Calu3 (cell line): ENCODE measurements around the gene CHD3. TPM values are rescaled to one million over a fixed set of nuclear protein-coding genes. Genes with fewer than 3 reads are reported as not detected.

Experiments
- Bru-seq: library from RNA; stranded (reverse); fragments of 400-500 nt; gene quantifications from one replicate; lab custom pipeline; 2021; lab: Mats Ljungman, UMichigan
- BruChase-seq, 2 experiments: library from RNA; stranded (reverse); fragments of 400-500 nt; gene quantifications; one replicate each; lab custom pipeline; 2021; lab: Mats Ljungman, UMichigan
- BruUV-seq: library from RNA; stranded (reverse); fragments of 400-500 nt; replicated peaks from 2 replicates; lab custom pipeline; 2021; lab: Mats Ljungman, UMichigan
- CTCF ChIA-PET: fragments of 300-600 bp; sonication (Branson Sonifier 250); formaldehyde crosslinking; loops from one replicate; lab custom pipeline; 2022; ENCODE audit warnings: antibody characterized with exemption; lab: Charles Lee
- DNase-seq: peaks from one replicate; pipeline ENCODE4 v3.0.0; 2022
- H3K27ac Mint-ChIP-seq: one replicate; pipeline ENCODE4 v1.8.0; 2022; ENCODE audit warnings: mixed read lengths; ENCODE audit not compliant: unreplicated experiment
- H3K27me3 Mint-ChIP-seq: one replicate; pipeline ENCODE4 v1.8.0; 2022; ENCODE audit warnings: mixed read lengths; ENCODE audit not compliant: unreplicated experiment
- H3K36me3 Mint-ChIP-seq: one replicate; pipeline ENCODE4 v1.8.0; 2022; ENCODE audit warnings: mild to moderate bottlenecking, moderate library complexity, mixed read lengths; ENCODE audit not compliant: insufficient read depth, unreplicated experiment
- H3K4me1 Mint-ChIP-seq: one replicate; pipeline ENCODE4 v1.8.0; 2022; ENCODE audit warnings: mild to moderate bottlenecking, low read depth, mixed read lengths; ENCODE audit not compliant: unreplicated experiment
- H3K4me3 Mint-ChIP-seq: one replicate; pipeline ENCODE4 v1.8.0; 2022; ENCODE audit warnings: mild to moderate bottlenecking, low read depth, moderate library complexity, mixed read lengths; ENCODE audit not compliant: unreplicated experiment
- H3K9me3 Mint-ChIP-seq: one replicate; pipeline ENCODE4 v1.8.0; 2022; ENCODE audit warnings: low read depth, mixed read lengths; ENCODE audit not compliant: unreplicated experiment
- intact Hi-C: fragments of 100-400 bp; cut with micrococcal nuclease; formaldehyde crosslinking; loops from one replicate; pipeline ENCODE4 v1.10.0; 2022; ENCODE audit not compliant: unreplicated experiment
- long read RNA-seq: library from polyadenylated mRNA; stranded (forward); transcript quantifications from one replicate; pipeline ENCODE4 v2.0.0, GENCODE V29; 2022
- total RNA-seq: library from RNA; stranded (reverse); gene quantifications from 2 replicates; pipeline ENCODE4 v1.2.3, GENCODE V29; 2022
- TF ChIP-seq, protein P1 (sequence below): fragments of 200-600 bp; IDR thresholded peaks from one replicate; pipeline ENCODE4 v1.8.0; 2022; ENCODE audit warnings: antibody characterized with exemption; ENCODE audit not compliant: unreplicated experiment

Gene CHD3
- total RNA-seq, result 108 and 116 TPM in 2 replicates
- Bru-seq, nascent RNA, result percentile 68 among the genes with signal in this experiment
- BruChase-seq, experiment 1, labeled RNA remaining after a 6-hour chase, result percentile 91 among the genes with signal in this experiment
- BruChase-seq, experiment 2, labeled RNA remaining after a 2-hour chase, result percentile 85 among the genes with signal in this experiment
- long read RNA-seq, full-length matches to known transcripts, result 4 of 29 reads
- long read RNA-seq, partial matches to known transcripts, result 22 of 29 reads
- long read RNA-seq, other reads (novel, unspliced or antisense), result 3 of 29 reads

DNA sequence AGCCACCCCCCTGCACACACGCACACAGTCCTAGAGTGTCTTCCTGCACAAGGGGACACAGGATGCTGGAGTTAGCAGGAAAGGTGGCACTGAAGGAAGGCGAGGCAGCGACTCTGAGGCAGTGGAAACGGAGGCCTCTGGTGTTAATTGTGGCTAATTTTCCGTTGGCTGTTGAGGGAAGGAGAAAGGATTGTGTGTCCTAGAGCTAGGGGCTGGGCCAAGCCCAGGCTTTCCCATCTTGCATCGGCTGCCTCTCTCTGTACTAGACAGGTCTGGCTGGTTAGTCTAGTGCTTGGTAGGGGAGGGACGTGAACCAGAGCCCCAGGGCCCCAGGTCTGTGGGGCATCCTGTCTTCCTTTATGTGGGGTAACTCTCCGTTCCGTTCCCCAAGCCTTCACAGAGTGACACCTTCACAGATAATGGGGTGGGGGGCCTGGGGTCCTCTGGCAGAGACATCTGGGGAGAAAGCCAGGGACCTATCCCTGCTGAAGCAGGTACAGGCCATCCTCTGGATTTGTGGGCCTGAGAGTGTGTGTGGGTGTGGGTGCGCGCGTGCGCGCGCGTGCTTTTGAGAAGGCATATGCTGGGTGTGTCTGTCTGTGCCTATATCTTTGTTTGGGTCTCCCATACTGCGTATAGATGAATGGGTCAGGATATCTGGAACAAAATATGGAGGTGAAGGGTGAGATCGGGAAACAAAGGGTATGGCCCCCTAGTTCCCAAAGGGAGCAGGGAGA lies at the start of gene CHD3:
Gene CHD3, plus strand, starts transcription at position 606 of the 737 bp plus-strand sequence. CDS start 212 bp downstream, outside the sequence.
- H3K4me3 Mint-ChIP-seq, result no peak within 1 kb of the TSS
- CTCF ChIA-PET, result interaction anchor here (0.9 to 1.2 kb wide), 2 partner anchors 56 to 101 kb away, joined by 3 read pairs; no protein-coding TSS in a partner anchor

DNA sequence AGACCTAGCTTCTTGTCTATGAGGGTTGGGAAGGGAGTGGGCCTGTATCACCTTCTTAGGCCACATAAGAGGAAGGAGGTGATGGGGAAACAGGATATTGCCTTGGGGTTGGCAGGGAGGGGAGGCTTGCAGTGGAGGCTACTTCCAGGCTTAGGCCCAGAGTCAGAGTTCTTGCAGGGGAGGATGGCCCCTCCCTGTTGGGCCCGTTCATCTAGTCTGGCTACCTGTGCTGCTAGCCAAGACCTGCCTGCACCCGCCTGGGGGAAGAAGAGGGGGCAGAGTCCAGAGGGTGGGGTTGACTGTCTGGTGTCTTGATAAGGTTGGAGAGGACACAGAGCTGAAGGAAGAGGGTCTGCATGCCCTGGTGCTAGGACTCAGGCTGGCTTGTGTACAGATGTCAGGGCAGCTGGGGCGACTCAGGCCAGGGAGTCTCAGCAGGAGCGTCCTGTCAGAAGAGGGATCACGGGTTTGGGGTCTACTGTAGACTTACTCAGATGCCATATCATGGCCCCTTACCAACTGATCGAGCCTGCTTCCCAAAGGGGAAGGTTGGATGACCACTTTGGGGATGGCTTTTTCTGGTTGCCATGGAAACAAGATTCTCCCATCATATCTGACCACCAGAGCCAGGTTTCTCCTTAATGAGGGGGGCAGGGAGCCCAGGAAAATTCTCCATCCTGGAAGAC lies 49.3 kb upstream of the CHD3 start:
- TF ChIP-seq, protein P1, sequence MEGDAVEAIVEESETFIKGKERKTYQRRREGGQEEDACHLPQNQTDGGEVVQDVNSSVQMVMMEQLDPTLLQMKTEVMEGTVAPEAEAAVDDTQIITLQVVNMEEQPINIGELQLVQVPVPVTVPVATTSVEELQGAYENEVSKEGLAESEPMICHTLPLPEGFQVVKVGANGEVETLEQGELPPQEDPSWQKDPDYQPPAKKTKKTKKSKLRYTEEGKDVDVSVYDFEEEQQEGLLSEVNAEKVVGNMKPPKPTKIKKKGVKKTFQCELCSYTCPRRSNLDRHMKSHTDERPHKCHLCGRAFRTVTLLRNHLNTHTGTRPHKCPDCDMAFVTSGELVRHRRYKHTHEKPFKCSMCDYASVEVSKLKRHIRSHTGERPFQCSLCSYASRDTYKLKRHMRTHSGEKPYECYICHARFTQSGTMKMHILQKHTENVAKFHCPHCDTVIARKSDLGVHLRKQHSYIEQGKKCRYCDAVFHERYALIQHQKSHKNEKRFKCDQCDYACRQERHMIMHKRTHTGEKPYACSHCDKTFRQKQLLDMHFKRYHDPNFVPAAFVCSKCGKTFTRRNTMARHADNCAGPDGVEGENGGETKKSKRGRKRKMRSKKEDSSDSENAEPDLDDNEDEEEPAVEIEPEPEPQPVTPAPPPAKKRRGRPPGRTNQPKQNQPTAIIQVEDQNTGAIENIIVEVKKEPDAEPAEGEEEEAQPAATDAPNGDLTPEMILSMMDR, result no peak
- no peaks in the 10 kb centered on the region for H3K27me3 Mint-ChIP-seq
- H3K36me3 Mint-ChIP-seq, result peaks cover 95% of the 10 kb centered on the region
- no peaks in the 10 kb centered on the region for H3K9me3 Mint-ChIP-seq
- H3K27ac Mint-ChIP-seq, result peak overlapping the region; percentile 88
- DNase-seq, result no peak
- intact Hi-C loops, result no loop called here
- H3K4me3 Mint-ChIP-seq, result peak overlapping the region; percentile 96
- CTCF ChIA-PET, result interaction anchor here (0.6 kb wide), 1 partner anchor 25 kb away, joined by 3 read pairs; no protein-coding TSS in a partner anchor
- H3K4me1 Mint-ChIP-seq, result peaks cover 50% of the 10 kb centered on the region
- BruUV-seq, result no TSS peak

More for the DNA sequence above, at the start of gene CHD3:
- no peaks in the 10 kb centered on the region for H3K27me3 Mint-ChIP-seq
- intact Hi-C loops, result loop anchor here (10.0 kb wide), 1 partner anchor 46 kb away; the partner anchor contains the start of genes CNTROB and TRAPPC1
- H3K9me3 Mint-ChIP-seq, result no peaks in the 10 kb centered on the region
- TF ChIP-seq, protein P1, result no peak
- H3K36me3 Mint-ChIP-seq, result peaks cover 17% of the 10 kb centered on the region
- peak; percentile 61 for DNase-seq
- peaks cover 8% of the 10 kb centered on the region for H3K4me1 Mint-ChIP-seq
- no TSS peak for BruUV-seq
- H3K27ac Mint-ChIP-seq, result no peak within 1 kb of the TSS

DNA sequence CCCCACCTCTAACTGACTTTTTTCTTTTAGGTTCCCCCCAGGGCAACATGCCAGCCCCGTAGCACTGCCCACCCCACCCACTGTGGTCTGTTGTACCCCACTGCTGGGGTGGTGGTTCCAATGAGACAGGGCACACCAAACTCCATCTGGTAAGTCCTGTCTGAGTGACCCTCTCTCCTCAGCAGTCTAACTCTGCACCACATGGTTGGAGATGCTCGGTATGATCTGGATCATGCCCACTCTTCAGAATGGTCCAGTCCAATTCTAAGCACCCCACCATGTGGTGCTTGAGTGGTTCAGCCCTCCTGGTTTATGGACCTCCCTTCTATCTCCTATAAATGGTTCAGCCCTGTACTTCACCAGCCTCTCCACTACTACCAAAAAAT lies 48.7 kb upstream of the CHD3 start:
- Mint-ChIP-seq H3K4me3 (peak overlapping the region; percentile 96), H3K4me1 (peaks cover 50% of the 10 kb centered on the region), H3K36me3 (peaks cover 95% of the 10 kb centered on the region), H3K27ac (no peak overlapping the region), H3K9me3 (no peaks in the 10 kb centered on the region), H3K27me3 (no peaks in the 10 kb centered on the region)
- DNase-seq, result no peak
- CTCF ChIA-PET, result no interaction called here
- intact Hi-C loops, result no loop called here
- TF ChIP-seq, protein P1, result no peak
- no TSS peak for BruUV-seq

DNA sequence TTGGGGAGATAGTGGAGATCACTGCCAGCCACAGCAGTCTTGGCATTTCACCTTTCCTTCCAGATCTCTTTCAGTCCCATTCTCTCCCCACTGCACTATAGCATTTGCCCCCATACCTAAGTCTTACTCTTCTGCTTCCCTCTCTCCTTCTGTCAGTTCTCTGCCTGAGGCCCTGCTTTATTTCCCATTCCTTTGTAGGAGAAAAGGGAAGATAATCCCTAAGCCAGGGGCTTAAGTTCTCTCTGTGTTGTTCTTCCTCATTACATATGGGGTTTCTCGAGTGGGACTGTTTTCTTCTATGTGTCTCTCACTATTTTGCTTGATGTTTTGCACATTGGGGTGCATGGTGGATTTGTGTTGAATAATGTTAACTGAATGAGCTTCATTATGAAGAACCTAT lies 48.1 kb upstream of the CHD3 start:
- BruUV-seq, result no TSS peak
- Mint-ChIP-seq H3K4me1 (peaks cover 50% of the 10 kb centered on the region), H3K9me3 (no peaks in the 10 kb centered on the region), H3K27me3 (no peaks in the 10 kb centered on the region), H3K36me3 (peaks cover 95% of the 10 kb centered on the region), H3K4me3 (peak overlapping the region; percentile 96), H3K27ac (peak overlapping the region; percentile 97)
- no peak for DNase-seq
- CTCF ChIA-PET, result no interaction called here
- TF ChIP-seq, protein P1, result no peak
- intact Hi-C loops, result no loop called here
